NCI-H1417 (cell line): Measurements from ENCODE around the gene HOTAIR.

Source experiments
- DNase-seq, 3 experiments: peaks; one replicate each; lab custom pipeline; 2025; lab: John Stamatoyannopoulos, UW

Gene HOTAIR

DNA sequence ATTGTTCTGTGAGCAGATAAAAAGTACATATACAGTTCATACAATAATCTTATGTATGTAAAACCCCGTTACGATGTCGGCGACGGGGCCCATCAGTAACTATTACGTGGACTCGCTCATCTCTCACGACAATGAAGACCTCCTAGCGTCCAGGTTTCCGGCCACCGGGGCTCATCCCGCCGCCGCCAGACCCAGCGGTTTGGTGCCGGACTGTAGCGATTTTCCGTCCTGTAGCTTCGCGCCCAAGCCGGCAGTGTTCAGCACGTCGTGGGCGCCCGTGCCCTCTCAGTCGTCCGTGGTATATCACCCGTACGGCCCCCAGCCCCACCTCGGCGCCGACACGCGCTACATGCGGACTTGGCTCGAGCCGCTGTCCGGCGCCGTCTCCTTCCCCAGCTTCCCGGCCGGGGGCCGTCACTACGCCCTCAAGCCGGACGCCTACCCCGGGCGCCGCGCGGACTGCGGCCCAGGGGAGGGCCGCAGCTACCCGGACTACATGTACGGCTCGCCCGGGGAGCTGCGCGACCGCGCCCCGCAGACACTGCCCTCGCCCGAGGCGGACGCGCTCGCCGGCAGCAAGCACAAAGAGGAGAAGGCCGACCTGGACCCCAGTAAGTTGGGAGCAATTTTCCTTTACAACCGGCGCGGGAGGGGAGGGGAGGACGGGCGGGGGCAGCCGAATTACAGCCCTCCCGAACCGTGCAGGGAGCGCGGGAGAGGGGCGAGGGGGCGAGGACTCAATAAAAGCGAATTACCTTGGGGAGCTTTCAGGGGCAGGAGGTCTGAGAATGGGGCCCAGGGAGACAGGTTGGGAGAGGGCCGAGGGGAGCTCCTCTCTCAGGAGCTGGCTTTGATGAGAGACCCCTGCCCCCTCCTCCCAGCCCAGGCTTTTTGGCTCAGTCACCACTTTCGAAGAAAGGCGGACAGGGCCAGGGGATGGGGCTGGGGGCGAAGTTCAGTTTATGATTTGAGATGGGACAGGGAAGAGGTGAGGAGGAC lies 25.7 kb upstream of the HOTAIR start, which contains the start of gene HOXC9:
HOXC9 (plus strand) TSS at position 46 of the 999 bp plus-strand sequence; CDS start at position 74, 28 bp downstream.
- peak; percentile 57 to 80 (median 71) for DNase-seq

DNA sequence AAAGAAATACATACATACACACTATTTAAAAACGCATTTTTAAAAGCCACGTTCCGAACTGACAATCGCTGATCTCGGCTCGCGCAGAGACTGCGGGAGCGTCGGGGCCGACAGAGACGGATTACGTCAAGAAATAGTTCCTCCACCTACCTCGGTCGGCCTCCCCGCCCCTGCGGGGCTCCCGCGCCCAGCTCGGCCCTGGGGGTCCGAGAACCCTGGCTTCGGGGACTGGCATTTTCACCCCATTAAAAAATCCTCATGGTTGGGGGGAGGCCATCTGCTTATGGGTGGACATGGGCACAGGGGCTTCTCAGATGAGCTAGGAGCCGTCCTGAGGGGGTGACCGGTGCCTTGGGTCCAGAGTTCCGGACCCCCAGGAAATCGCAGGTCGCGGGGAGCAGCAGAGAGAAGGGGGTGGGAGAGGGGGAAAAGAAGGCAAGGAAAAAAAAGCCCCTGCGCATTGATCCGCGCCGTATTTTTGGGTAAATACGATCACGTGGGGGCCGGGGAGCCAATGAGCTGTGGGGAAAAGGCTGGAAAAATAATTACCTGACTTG lies 24.9 kb upstream of the HOTAIR start:
- DNase-seq: peak; percentile 82 to 90 (median 83)

GRCh38 chr12:53998900-53999236 lies 24.1 kb upstream of the HOTAIR start:
- no peak for DNase-seq

GRCh38 chr12:53998110-53998899 lies 23.6 kb upstream of the HOTAIR start:
- peak in 1 of 3 experiments; percentile 19 for DNase-seq

DNA sequence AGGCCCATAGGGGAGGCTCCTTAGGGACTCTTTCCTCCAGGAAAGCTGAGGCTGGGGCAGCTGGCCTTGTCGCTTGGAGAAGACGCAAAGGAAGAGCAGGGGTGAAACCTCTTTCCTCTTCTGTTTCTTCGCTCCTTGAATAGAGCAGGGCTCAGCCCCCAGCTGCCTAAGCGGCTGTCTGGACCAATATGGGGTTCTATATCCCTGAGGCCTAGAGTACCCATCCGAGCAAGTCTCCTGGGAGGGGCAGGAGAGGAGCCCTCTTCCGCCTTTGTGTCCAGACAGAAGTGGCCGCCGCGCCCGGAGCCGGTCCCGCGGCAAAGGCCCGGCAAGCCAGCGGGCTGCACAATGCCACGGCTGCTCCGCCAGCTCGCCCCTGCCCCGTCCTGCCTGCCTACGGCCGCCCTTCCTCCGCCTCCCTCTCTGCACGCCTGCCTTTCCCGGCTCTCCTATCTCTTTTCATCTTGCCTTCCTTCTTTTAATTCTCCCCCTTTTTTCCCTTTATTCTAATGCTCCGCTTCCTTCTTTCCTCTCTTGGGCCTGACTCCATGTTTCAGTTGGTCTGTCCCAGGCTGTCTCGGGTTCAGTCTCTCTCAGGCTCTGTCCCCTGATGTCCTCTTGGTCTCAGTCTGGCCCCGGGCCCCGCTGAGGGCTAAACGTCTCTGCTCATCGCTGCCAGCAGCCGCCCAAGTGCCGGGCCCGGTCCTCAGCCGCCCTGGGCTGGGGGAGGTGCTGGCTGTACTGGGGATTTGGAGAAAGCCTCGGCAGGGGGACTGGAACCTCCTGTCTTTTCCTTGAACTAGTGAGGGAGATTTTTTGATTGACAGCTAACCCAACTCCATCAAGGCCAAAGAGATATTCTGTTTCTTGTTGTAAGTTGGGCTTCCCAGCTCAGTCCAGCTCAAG lies 22.7 kb upstream of the HOTAIR start:
- DNase-seq: peak in 1 of 3 experiments; percentile 42

- peak; percentile 49 to 71 (median 66) for DNase-seq
Observed at GRCh38 chr12:53996240-53997203, 21.8 kb upstream of the HOTAIR start.

GRCh38 chr12:53995378-53996239 lies 20.9 kb upstream of the HOTAIR start:
- DNase-seq: peak; percentile 80 to 93 (median 89)

DNA sequence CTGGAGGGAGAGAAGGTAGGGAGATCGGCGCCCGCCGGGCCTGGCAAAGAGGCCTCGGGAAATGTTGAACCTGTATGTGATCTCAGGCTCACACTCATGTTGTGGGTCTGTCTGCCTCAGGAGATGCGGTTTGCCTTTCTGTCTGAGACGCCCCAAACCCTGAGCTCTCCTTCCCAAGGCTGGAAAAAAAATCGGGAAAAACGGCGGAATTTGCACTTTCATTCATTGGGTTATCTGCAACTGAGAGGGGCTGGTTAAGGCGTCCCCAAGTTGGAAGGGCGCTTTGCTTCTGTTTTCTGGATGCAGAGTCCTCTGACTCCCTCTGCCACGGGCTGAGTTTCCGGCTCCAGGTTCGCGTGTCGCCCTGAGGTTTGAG lies 20.2 kb upstream of the HOTAIR start:
- peak in 2 of 3 experiments; percentile 86 to 89 for DNase-seq

DNA sequence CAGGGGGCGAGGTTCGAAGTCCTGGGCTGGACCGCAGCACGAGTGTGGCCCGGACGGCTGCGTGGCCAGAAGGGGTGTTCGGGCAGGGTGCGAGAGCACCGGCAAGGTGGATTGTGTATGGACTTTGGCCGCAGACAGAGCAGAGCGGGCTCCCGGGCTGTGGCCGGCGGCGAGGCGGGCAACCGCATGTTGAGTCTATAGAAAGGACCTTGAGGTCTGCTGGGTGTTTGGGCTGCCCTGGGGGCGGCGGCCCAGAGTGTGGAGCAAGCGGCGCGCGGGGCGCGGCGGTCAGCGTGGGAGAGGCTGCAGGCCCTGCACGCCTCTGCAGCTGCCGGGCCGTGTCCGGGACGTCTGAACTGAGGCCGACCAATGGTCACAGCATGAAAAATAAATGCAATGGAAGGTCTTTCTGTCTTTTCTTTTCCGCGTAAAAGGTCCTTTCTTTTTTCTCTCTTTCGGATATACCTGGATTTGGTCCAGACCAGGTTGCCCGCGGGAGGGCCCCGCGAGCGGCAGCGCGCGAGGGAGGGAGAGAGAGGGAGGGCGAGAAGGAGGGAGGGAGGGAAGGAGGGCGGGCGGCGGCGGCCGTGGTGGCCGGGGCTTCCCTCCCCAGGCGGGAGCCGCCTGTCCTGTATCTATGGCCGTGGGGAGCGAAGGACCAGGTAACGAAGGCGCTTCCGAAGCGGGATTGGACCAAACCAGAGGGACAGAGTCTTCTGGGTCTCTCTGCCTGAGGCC lies 19.7 kb upstream of the HOTAIR start:
- DNase-seq: peak; percentile 32 to 89 (median 86)

GRCh38 chr12:53994009-53994263 lies 19.2 kb upstream of the HOTAIR start:
- peak in 1 of 3 experiments; percentile 54 for DNase-seq

- no peak for DNase-seq
Observed at GRCh38 chr12:53993162-53994008, 18.6 kb upstream of the HOTAIR start.

DNA sequence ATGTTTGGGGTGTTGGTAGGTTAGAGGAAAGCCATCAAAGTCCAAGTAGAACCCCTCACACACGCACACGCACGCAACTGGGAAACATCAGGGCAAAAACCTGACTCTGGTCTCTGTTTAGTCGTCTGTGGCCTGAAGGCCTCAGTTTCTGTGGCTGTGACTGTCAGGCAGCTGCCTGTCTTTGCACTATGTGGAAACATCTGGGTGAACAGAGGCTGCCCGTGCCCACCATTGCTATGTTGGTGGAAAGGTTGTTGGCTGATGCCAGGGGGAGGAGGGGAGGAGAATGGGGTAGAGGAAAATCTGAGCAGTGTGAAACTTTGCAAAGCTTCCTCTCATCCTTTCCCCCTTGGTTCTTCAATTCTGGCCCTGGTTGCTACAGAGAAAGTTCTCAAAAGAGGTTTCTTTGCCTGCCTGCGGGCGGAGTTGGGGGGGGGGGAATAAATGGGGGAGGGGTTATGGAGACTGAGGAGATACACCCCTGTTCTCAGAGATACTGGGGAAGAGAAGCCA lies 17.7 kb upstream of the HOTAIR start:
- DNase-seq: no peak

DNA sequence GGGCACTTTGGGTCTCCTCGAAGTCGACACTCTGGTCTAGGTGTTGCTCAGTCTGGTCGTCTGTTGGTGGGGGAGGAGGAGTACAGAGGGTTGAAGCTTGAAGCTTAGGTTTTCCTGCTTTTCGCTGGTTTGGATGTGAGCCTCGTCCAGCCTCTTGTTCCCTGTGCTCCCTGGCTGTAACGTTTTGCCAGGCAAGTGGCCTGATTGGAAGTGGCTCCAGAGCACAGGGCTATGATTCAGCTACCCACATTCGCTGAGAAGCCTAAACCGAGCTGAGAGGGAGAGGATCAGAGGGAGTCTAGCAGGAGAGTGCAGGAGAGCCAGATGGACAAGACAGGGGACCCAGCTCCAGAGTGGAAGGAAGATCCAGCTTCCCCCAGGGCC lies 16.3 kb upstream of the HOTAIR start:
- DNase-seq: peak in 1 of 3 experiments; percentile 47

- peak; percentile 65 to 90 (median 79) for DNase-seq
Observed at GRCh38 chr12:53990311-53991076, 15.7 kb upstream of the HOTAIR start.

DNA sequence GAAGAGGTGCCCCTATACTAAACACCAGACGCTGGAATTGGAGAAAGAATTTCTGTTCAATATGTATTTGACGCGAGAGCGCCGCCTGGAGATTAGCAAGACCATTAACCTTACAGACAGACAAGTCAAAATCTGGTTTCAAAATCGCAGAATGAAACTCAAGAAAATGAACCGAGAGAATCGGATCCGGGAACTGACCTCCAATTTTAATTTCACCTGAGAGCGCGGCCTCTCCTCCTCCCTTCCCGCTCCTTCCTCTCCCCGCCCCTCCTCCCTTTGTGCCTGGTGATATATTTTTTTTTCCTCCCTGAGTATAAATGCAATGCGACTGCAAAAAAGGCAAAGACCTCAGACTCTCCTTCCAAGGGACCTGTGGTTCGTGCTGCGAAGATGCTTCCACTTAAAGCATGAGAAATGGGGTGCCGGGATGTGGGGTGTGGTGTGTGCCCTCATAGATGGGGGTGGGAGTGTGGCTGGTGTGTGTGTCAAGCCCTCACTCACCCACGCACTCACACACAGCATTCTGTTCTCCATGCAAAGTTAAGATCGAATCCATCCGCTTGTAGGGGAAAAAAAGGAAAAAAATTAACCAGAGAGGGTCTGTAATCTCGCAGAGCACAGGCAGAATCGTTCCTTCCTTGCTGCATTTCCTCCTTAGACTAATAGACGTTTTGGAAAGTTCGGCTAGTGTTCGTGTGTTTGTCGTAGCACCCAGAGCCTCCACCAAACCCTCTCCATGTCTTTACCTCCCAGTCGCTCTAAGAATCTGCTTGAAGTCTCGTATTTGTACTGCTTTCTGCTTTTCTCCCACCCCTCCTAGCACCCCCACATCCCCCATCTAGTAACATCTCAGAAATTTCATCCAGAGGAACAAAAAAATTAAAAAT lies 14.7 kb upstream of the HOTAIR start:
- peak; percentile 64 to 78 (median 71) for DNase-seq
